ENCODE data around the gene KLHDC8A.

Gene KLHDC8A

GRCh38 chr1:205313563-205314308 lies 43.0 kb downstream of the KLHDC8A start:
- peak overlapping the region; percentile 33; the same call in 1 of the 2 replicates for H3K4me3 ChIP-seq (replicated peaks; ENCODE audit: low read depth, low read length)
- H3K36me3 ChIP-seq (ENCODE audit: control insufficient read depth, insufficient read depth, low read length) = no peaks in the 10 kb centered on the region
- peak; percentile 87 for DNase-seq (ENCODE audit: extremely low read depth, insufficient read length)
- TF ChIP-seq CTCF (IDR thresholded peaks at IDR 0.05; ENCODE audit: insufficient read depth, low read length, poor library complexity, severe bottlenecking) = no peak
- H3K27me3 ChIP-seq (replicated peaks; ENCODE audit: control insufficient read depth, insufficient read depth, low read length) = peaks cover 2% of the 10 kb centered on the region

GRCh38 chr1:205312866-205313562 lies 43.7 kb downstream of the KLHDC8A start:
- no peak for TF ChIP-seq CTCF (IDR thresholded peaks at IDR 0.05; ENCODE audit: insufficient read depth, low read length, poor library complexity, severe bottlenecking)
- H3K27me3 ChIP-seq (replicated peaks; ENCODE audit: control insufficient read depth, insufficient read depth, low read length) = no peaks in the 10 kb centered on the region; the same call in none of the 2 replicates
- H3K36me3 ChIP-seq (ENCODE audit: control insufficient read depth, insufficient read depth, low read length) = no peaks in the 10 kb centered on the region
- H3K4me3 ChIP-seq (replicated peaks; ENCODE audit: low read depth, low read length) = peak overlapping the region; percentile 33; the same call in 1 of the 2 replicates
- no peak for DNase-seq (ENCODE audit: extremely low read depth, insufficient read length)

- no peak for TF ChIP-seq CTCF (IDR thresholded peaks at IDR 0.05; ENCODE audit: insufficient read depth, low read length, poor library complexity, severe bottlenecking)
- Histone ChIP-seq H3K4me3 (replicated peaks; ENCODE audit: low read depth, low read length) (no peak overlapping the region), H3K36me3 (ENCODE audit: control insufficient read depth, insufficient read depth, low read length) (no peaks in the 10 kb centered on the region), H3K27me3 (replicated peaks; ENCODE audit: control insufficient read depth, insufficient read depth, low read length) (no peaks in the 10 kb centered on the region; the same call in 1 of the 2 replicates)
- DNase-seq (ENCODE audit: extremely low read depth, insufficient read length) = no peak
Observed at GRCh38 chr1:205310976-205311704, 45.6 kb downstream of the KLHDC8A start.

- H3K27me3 ChIP-seq (replicated peaks; ENCODE audit: control insufficient read depth, insufficient read depth, low read length) = no peaks in the 10 kb centered on the region; the same call in 1 of the 2 replicates
- no peak for DNase-seq (ENCODE audit: extremely low read depth, insufficient read length)
- TF ChIP-seq CTCF (IDR thresholded peaks at IDR 0.05; ENCODE audit: insufficient read depth, low read length, poor library complexity, severe bottlenecking) = no peak
- H3K36me3 ChIP-seq (ENCODE audit: control insufficient read depth, insufficient read depth, low read length) = no peaks in the 10 kb centered on the region
- H3K4me3 ChIP-seq (replicated peaks; ENCODE audit: low read depth, low read length) = no peak overlapping the region
Observed at GRCh38 chr1:205309741-205310140, 47.0 kb downstream of the KLHDC8A start.

GRCh38 chr1:205306929-205307566 lies 49.7 kb downstream of the KLHDC8A start:
- H3K36me3 ChIP-seq (ENCODE audit: control insufficient read depth, insufficient read depth, low read length) = peaks cover 2% of the 10 kb centered on the region
- DNase-seq (ENCODE audit: extremely low read depth, insufficient read length) = no peak
- no peak for TF ChIP-seq CTCF (IDR thresholded peaks at IDR 0.05; ENCODE audit: insufficient read depth, low read length, poor library complexity, severe bottlenecking)

More at GRCh38 chr1:205306929-205307566, 49.7 kb downstream of the KLHDC8A start:
- Histone ChIP-seq H3K4me3 (replicated peaks; ENCODE audit: low read depth, low read length) (no peak overlapping the region), H3K27me3 (replicated peaks; ENCODE audit: control insufficient read depth, insufficient read depth, low read length) (no peaks in the 10 kb centered on the region; the same call in 1 of the 2 replicates)
